Measurements from ENCODE around the gene CASP6. TPM values are rescaled to one million over a fixed set of nuclear protein-coding genes. Genes with fewer than 3 reads are reported as not detected.
"Not testable (repeated sequence)": the region's sequence is repeated elsewhere in the genome, so short reads cannot be mapped to it uniquely, and the experiment has no call there.

Gene CASP6
- polyA plus RNA-seq, 2 donors = 7.2 to 11.2 TPM

GRCh38 chr4:109699553-109700225 is 3.6 kb downstream of the CASP6 start:
- Histone ChIP-seq H3K27ac (ENCODE audit: low read depth in 2 of 2, low read length in 1 of 2) (no peak overlapping the region), H3K4me1 (ENCODE audit: control insufficient read depth in 2 of 2, insufficient read depth in 2 of 2, low read length in 1 of 2) (peaks cover 0 to 2% of the 10 kb centered on the region in 2 donors), H3K9me3 (ENCODE audit: control insufficient read depth in 2 of 2, insufficient read depth in 1 of 2, low read depth in 1 of 2, low read length in 1 of 2) (no peaks in the 10 kb centered on the region), H3K27me3 (ENCODE audit: control insufficient read depth in 1 of 2, insufficient read depth in 2 of 2, low read length in 2 of 2) (no peaks in the 10 kb centered on the region), H3K36me3 (ENCODE audit: control insufficient read depth in 2 of 2, insufficient read depth in 2 of 2, low read length in 1 of 2) (no peaks in the 10 kb centered on the region), H3K4me3 (ENCODE audit: low read depth in 1 of 2, low read length in 2 of 2) (no peak overlapping the region)
- WGBS, 2 donors = 71 to 88% methylated on average over 8 of the region's 8 CpGs

- Histone ChIP-seq H3K27me3 (ENCODE audit: control insufficient read depth in 1 of 2, insufficient read depth in 2 of 2, low read length in 2 of 2) (no peaks in the 10 kb centered on the region), H3K27ac (ENCODE audit: low read depth in 2 of 2, low read length in 1 of 2) (no peak overlapping the region), H3K4me1 (ENCODE audit: control insufficient read depth in 2 of 2, insufficient read depth in 2 of 2, low read length in 1 of 2) (peaks cover 0 to 2% of the 10 kb centered on the region in 2 donors), H3K9me3 (ENCODE audit: control insufficient read depth in 2 of 2, insufficient read depth in 1 of 2, low read depth in 1 of 2, low read length in 1 of 2) (no peaks in the 10 kb centered on the region), H3K36me3 (ENCODE audit: control insufficient read depth in 2 of 2, insufficient read depth in 2 of 2, low read length in 1 of 2) (no peaks in the 10 kb centered on the region), H3K4me3 (ENCODE audit: low read depth in 1 of 2, low read length in 2 of 2) (no peak overlapping the region)
- 94 to 98% methylated on average over 1 of the region's 1 CpG for WGBS, 2 donors
Observed at GRCh38 chr4:109698656-109699055, 4.6 kb downstream of the CASP6 start.

GRCh38 chr4:109691411-109691920 is 11.8 kb downstream of the CASP6 start:
- H3K36me3 ChIP-seq (ENCODE audit: control insufficient read depth in 2 of 2, insufficient read depth in 2 of 2, low read length in 1 of 2) = peaks cover 0 to 5% of the 10 kb centered on the region in 2 donors
- H3K4me3 ChIP-seq (ENCODE audit: low read depth in 1 of 2, low read length in 2 of 2) = no peak overlapping the region
- 89 to 92% methylated on average over 1 of the region's 1 CpG for WGBS, 2 donors
- H3K27ac ChIP-seq (ENCODE audit: low read depth in 2 of 2, low read length in 1 of 2) = no peak overlapping the region
- H3K4me1 ChIP-seq (ENCODE audit: control insufficient read depth in 2 of 2, insufficient read depth in 2 of 2, low read length in 1 of 2) = no peaks in the 10 kb centered on the region
- no peaks in the 10 kb centered on the region for H3K27me3 ChIP-seq (ENCODE audit: control insufficient read depth in 1 of 2, insufficient read depth in 2 of 2, low read length in 2 of 2)
- no peaks in the 10 kb centered on the region for H3K9me3 ChIP-seq (ENCODE audit: control insufficient read depth in 2 of 2, insufficient read depth in 1 of 2, low read depth in 1 of 2, low read length in 1 of 2)

GRCh38 chr4:109690690-109691410 is 12.4 kb downstream of the CASP6 start:
- Histone ChIP-seq H3K27ac (ENCODE audit: low read depth in 2 of 2, low read length in 1 of 2) (no peak overlapping the region), H3K27me3 (ENCODE audit: control insufficient read depth in 1 of 2, insufficient read depth in 2 of 2, low read length in 2 of 2) (no peaks in the 10 kb centered on the region), H3K36me3 (ENCODE audit: control insufficient read depth in 2 of 2, insufficient read depth in 2 of 2, low read length in 1 of 2) (peaks cover 0 to 5% of the 10 kb centered on the region in 2 donors), H3K9me3 (ENCODE audit: control insufficient read depth in 2 of 2, insufficient read depth in 1 of 2, low read depth in 1 of 2, low read length in 1 of 2) (no peaks in the 10 kb centered on the region), H3K4me1 (ENCODE audit: control insufficient read depth in 2 of 2, insufficient read depth in 2 of 2, low read length in 1 of 2) (no peaks in the 10 kb centered on the region), H3K4me3 (ENCODE audit: low read depth in 1 of 2, low read length in 2 of 2) (no peak overlapping the region)
- 75 to 85% methylated on average over 6 of the region's 6 CpGs for WGBS, 2 donors

GRCh38 chr4:109684727-109685126 is 18.5 kb downstream of the CASP6 start:
- no peak overlapping the region for H3K4me3 ChIP-seq (ENCODE audit: low read depth in 1 of 2, low read length in 2 of 2)
- no peaks in the 10 kb centered on the region for H3K27me3 ChIP-seq (ENCODE audit: control insufficient read depth in 1 of 2, insufficient read depth in 2 of 2, low read length in 2 of 2)
- no peaks in the 10 kb centered on the region for H3K4me1 ChIP-seq (ENCODE audit: control insufficient read depth in 2 of 2, insufficient read depth in 2 of 2, low read length in 1 of 2)
- H3K27ac ChIP-seq (ENCODE audit: low read depth in 2 of 2, low read length in 1 of 2) = no peak overlapping the region
- H3K36me3 ChIP-seq (ENCODE audit: control insufficient read depth in 2 of 2, insufficient read depth in 2 of 2, low read length in 1 of 2) = peaks cover 0 to 4% of the 10 kb centered on the region in 2 donors
- H3K9me3 ChIP-seq (ENCODE audit: control insufficient read depth in 2 of 2, insufficient read depth in 1 of 2, low read depth in 1 of 2, low read length in 1 of 2) = no peaks in the 10 kb centered on the region

GRCh38 chr4:109683621-109684253 is 19.5 kb downstream of the CASP6 start:
- 93 to 96% methylated on average over 6 of the region's 6 CpGs for WGBS, 2 donors
- peaks cover 0 to 4% of the 10 kb centered on the region in 2 donors for H3K36me3 ChIP-seq (ENCODE audit: control insufficient read depth in 2 of 2, insufficient read depth in 2 of 2, low read length in 1 of 2)
- H3K27me3 ChIP-seq (ENCODE audit: control insufficient read depth in 1 of 2, insufficient read depth in 2 of 2, low read length in 2 of 2) = no peaks in the 10 kb centered on the region
- no peaks in the 10 kb centered on the region for H3K4me1 ChIP-seq (ENCODE audit: control insufficient read depth in 2 of 2, insufficient read depth in 2 of 2, low read length in 1 of 2)
- no peaks in the 10 kb centered on the region for H3K9me3 ChIP-seq (ENCODE audit: control insufficient read depth in 2 of 2, insufficient read depth in 1 of 2, low read depth in 1 of 2, low read length in 1 of 2)
- H3K27ac ChIP-seq (ENCODE audit: low read depth in 2 of 2, low read length in 1 of 2) = no peak overlapping the region
- no peak overlapping the region for H3K4me3 ChIP-seq (ENCODE audit: low read depth in 1 of 2, low read length in 2 of 2)

GRCh38 chr4:109682875-109683274 is 20.4 kb downstream of the CASP6 start:
- H3K27me3 ChIP-seq (ENCODE audit: control insufficient read depth in 1 of 2, insufficient read depth in 2 of 2, low read length in 2 of 2) = no peaks in the 10 kb centered on the region
- H3K27ac ChIP-seq (ENCODE audit: low read depth in 2 of 2, low read length in 1 of 2) = no peak overlapping the region
- no peaks in the 10 kb centered on the region for H3K4me1 ChIP-seq (ENCODE audit: control insufficient read depth in 2 of 2, insufficient read depth in 2 of 2, low read length in 1 of 2)
- whole genome bisulfite sequencing, 2 donors = 95 to 98% methylated on average over 2 of the region's 2 CpGs
- H3K4me3 ChIP-seq (ENCODE audit: low read depth in 1 of 2, low read length in 2 of 2) = no peak overlapping the region
- no peaks in the 10 kb centered on the region for H3K9me3 ChIP-seq (ENCODE audit: control insufficient read depth in 2 of 2, insufficient read depth in 1 of 2, low read depth in 1 of 2, low read length in 1 of 2)
- H3K36me3 ChIP-seq (ENCODE audit: control insufficient read depth in 2 of 2, insufficient read depth in 2 of 2, low read length in 1 of 2) = peaks cover 0 to 4% of the 10 kb centered on the region in 2 donors

GRCh38 chr4:109678925-109679324 is 24.3 kb downstream of the CASP6 start:
- H3K27me3 ChIP-seq (ENCODE audit: control insufficient read depth in 1 of 2, insufficient read depth in 2 of 2, low read length in 2 of 2); H3K36me3 ChIP-seq (ENCODE audit: control insufficient read depth in 2 of 2, insufficient read depth in 2 of 2, low read length in 1 of 2); H3K9me3 ChIP-seq (ENCODE audit: control insufficient read depth in 2 of 2, insufficient read depth in 1 of 2, low read depth in 1 of 2, low read length in 1 of 2); H3K27ac ChIP-seq (ENCODE audit: low read depth in 2 of 2, low read length in 1 of 2); H3K4me1 ChIP-seq (ENCODE audit: control insufficient read depth in 2 of 2, insufficient read depth in 2 of 2, low read length in 1 of 2); H3K4me3 ChIP-seq (ENCODE audit: low read depth in 1 of 2, low read length in 2 of 2): not testable (repeated sequence)
- WGBS, 2 donors = 97 to 98% methylated on average over 14 of the region's 14 CpGs

- H3K27ac ChIP-seq (ENCODE audit: low read depth in 2 of 2, low read length in 1 of 2); H3K9me3 ChIP-seq (ENCODE audit: control insufficient read depth in 2 of 2, insufficient read depth in 1 of 2, low read depth in 1 of 2, low read length in 1 of 2); H3K27me3 ChIP-seq (ENCODE audit: control insufficient read depth in 1 of 2, insufficient read depth in 2 of 2, low read length in 2 of 2); H3K4me3 ChIP-seq (ENCODE audit: low read depth in 1 of 2, low read length in 2 of 2); H3K4me1 ChIP-seq (ENCODE audit: control insufficient read depth in 2 of 2, insufficient read depth in 2 of 2, low read length in 1 of 2); H3K36me3 ChIP-seq (ENCODE audit: control insufficient read depth in 2 of 2, insufficient read depth in 2 of 2, low read length in 1 of 2): not testable (repeated sequence)
- 95 to 96% methylated on average over 27 to 28 of the region's 28 CpGs for WGBS, 2 donors
Observed at GRCh38 chr4:109678472-109678871, 24.8 kb downstream of the CASP6 start.

All from esophagus (tissue), 2 donors.